Stomach (tissue), 9 donors: ENCODE data around the gene KHSRP. TPM values are rescaled to one million over a fixed set of nuclear protein-coding genes. Genes with fewer than 3 reads are reported as not detected.

Experiments
- DNase-seq, 2 donors: peaks; one replicate each; pipeline versions ENCODE4 v3.0.0 to v3.0.0-alpha.2; 2013 to 2019
- H3K27ac ChIP-seq, 5 donors: fragments of 200-600 bp in 4 of 5; sonication (generic) in 4 of 5; one replicate each; pipeline ENCODE4 v1.5.1; 2013 to 2019; ENCODE audit warnings: mild to moderate bottlenecking in 1 of 5, moderate library complexity in 1 of 5
- H3K27me3 ChIP-seq, 3 donors: fragments of 200-600 bp; sonication (generic); one replicate each; pipeline ENCODE4 v1.5.1; 2017 to 2019; ENCODE audit warnings: mixed run types in 1 of 3
- H3K36me3 ChIP-seq, 4 donors: fragments of 200-600 bp; sonication (generic); 1 replicate in 3 of 4; 2 replicates in 1 of 4; pipeline ENCODE4 v1.5.1; 2016 to 2019
- H3K4me1 ChIP-seq, 4 donors: fragments of 200-600 bp; sonication (generic); one replicate each; pipeline ENCODE4 v1.5.1; 2016 to 2019
- H3K4me3 ChIP-seq, 4 donors: fragments of 200-600 bp; sonication (generic) in 3 of 4; one replicate each; pipeline ENCODE4 v1.5.1; 2016 to 2019; ENCODE audit warnings: mild to moderate bottlenecking in 1 of 4
- H3K9me3 ChIP-seq, 4 donors: fragments of 200-600 bp; sonication (generic); one replicate each; pipeline ENCODE4 v1.5.1; 2016 to 2019
- EP300 ChIP-seq: sonication (generic); formaldehyde crosslinking; IDR thresholded peaks from one replicate; pipeline ENCODE4 v1.6.1; 2017; ENCODE audit warnings: antibody characterized with exemption
- POLR2A ChIP-seq, 4 donors: fragments of 450-650 bp; IDR thresholded peaks; one replicate each; pipeline ENCODE4 v1.6.1; 2016; ENCODE audit warnings: antibody characterized with exemption in 4 of 4, control low read depth in 2 of 4, mild to moderate bottlenecking in 1 of 4, moderate library complexity in 1 of 4
- POLR2AphosphoS5 ChIP-seq, 3 donors: sonication (generic); formaldehyde crosslinking; IDR thresholded peaks; one replicate each; pipeline ENCODE4 v1.6.1; 2016; ENCODE audit warnings: antibody characterized with exemption in 3 of 3
- WGBS, 5 donors: extraction: QIAGEN DNeasy Blood & Tissue Kit in 3 of 5; methylation state at CpG; one replicate each; pipeline versions ENCODE4 v1.1.5 to v1.1.7; 2013 to 2018; 5-methylcytosine and 5-hydroxymethylcytosine counted together
- intact Hi-C: fragments of 100-400 bp; cut with DNase I; formaldehyde crosslinking; loops from one replicate; pipeline ENCODE4 v1.15.1; 2023; ENCODE audit warnings: low total_unique reads
- polyA plus RNA-seq, 3 donors: library from polyadenylated mRNA; stranded (reverse); fragments of 200-250 nt; gene quantifications; one replicate each; pipeline ENCODE4 v1.2.3, GENCODE V29; 2013
- total RNA-seq, 5 donors: library from RNA; depleted of rRNA; stranded (reverse); fragments of >200 nt; gene quantifications; one replicate each; pipeline versions ENCODE4 v1.1.0 to v1.2.3, GENCODE V29; 2014 to 2016
- TF ChIP-seq, protein P1 (sequence below), 7 experiments: fragments of 450-650 bp in 4 of 7; fragments of 200-600 bp in 3 of 7; sonication (generic) in 3 of 7; IDR thresholded peaks; one replicate each; pipeline ENCODE4 v1.5.1; 2016 to 2019; ENCODE audit warnings: antibody characterized with exemption in 7 of 7, control low read depth in 2 of 7, mild to moderate bottlenecking in 1 of 7
- donor health status: healthy with polysubstance abuse.
- donor health status: Bipolar disorder and iron deficiency.
- donor health status: healthy.

The KHSRP gene
- total and polyA plus RNA-seq, 8 donors, result 49.1 to 130 (median 111) TPM

DNA sequence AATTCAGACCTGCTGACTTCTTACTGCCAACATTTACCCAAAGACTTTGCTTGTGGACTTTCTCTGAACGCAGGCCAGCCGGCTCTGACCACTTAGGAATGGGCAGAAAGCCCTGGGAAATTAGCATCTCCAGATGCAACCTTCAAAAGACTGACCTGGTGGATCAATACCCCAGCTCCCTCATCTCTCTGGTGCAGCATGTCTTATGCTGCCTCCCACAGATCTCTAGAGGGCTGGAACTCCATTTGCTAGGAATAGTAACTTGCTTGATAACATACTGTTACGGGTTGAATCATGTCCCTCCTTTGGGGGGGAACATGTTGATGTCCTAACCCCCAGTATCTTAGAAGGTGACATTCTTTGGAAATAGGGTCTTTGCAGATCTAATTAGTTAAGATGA lies 21.8 kb upstream of the KHSRP start:
- Histone ChIP-seq H3K27ac (no peak overlapping the region), H3K27me3 (no peaks in the 10 kb centered on the region), H3K4me1 (no peaks in the 10 kb centered on the region), H3K9me3 (peaks cover 0 to 7% (median 0%) of the 10 kb centered on the region in 4 donors), H3K36me3 (peaks cover 2 to 81% (median 42%) of the 10 kb centered on the region in 4 donors), H3K4me3 (no peak overlapping the region)
- WGBS, 5 donors, result 91 to 100% (median 96%) methylated on average over 3 of the region's 3 CpGs
- intact Hi-C loops, result no loop called here
- TF ChIP-seq, protein P1, sequence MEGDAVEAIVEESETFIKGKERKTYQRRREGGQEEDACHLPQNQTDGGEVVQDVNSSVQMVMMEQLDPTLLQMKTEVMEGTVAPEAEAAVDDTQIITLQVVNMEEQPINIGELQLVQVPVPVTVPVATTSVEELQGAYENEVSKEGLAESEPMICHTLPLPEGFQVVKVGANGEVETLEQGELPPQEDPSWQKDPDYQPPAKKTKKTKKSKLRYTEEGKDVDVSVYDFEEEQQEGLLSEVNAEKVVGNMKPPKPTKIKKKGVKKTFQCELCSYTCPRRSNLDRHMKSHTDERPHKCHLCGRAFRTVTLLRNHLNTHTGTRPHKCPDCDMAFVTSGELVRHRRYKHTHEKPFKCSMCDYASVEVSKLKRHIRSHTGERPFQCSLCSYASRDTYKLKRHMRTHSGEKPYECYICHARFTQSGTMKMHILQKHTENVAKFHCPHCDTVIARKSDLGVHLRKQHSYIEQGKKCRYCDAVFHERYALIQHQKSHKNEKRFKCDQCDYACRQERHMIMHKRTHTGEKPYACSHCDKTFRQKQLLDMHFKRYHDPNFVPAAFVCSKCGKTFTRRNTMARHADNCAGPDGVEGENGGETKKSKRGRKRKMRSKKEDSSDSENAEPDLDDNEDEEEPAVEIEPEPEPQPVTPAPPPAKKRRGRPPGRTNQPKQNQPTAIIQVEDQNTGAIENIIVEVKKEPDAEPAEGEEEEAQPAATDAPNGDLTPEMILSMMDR (IDR thresholded peaks at IDR 0.05), result no peak
- TF ChIP-seq POLR2A (IDR thresholded peaks at IDR 0.05) (no peak), EP300 (no peak)
- DNase-seq, result no peak

DNA sequence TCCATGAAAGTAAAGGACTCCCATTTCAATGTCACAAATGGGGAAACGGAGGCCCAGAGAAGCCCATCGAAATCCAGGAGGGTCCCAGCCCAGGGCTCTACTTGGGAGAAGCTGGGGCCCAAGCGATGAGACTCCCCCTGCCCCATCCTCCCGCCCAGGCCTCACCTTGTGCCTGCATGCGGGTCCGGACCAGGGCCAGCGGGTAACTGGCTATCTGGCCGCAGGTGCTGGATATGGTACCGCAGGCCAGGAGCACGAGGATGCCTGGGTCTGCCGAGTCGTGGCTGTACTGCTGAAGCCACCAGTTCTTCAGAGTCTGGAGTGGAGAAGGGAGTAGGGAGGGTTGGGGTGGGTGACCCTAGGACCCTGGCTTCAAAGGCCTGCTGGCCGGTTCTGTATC lies 19.4 kb upstream of the KHSRP start:
- Histone ChIP-seq H3K27ac (no peak overlapping the region), H3K9me3 (peaks cover 0 to 7% (median 0%) of the 10 kb centered on the region in 4 donors), H3K27me3 (no peaks in the 10 kb centered on the region), H3K4me1 (no peaks in the 10 kb centered on the region), H3K4me3 (no peak overlapping the region), H3K36me3 (peaks cover 2 to 69% (median 30%) of the 10 kb centered on the region in 4 donors)
- intact Hi-C loops, result no loop called here
- DNase-seq, result no peak
- no peak for TF ChIP-seq POLR2AphosphoS5 (IDR thresholded peaks at IDR 0.05)
- TF ChIP-seq, protein P1 (IDR thresholded peaks at IDR 0.05), result no peak
- TF ChIP-seq EP300, result no peak
- TF ChIP-seq POLR2A (IDR thresholded peaks at IDR 0.05), result no peak
- 88 to 97% (median 91%) methylated on average over 12 to 13 of the region's 13 CpGs for WGBS, 5 donors

DNA sequence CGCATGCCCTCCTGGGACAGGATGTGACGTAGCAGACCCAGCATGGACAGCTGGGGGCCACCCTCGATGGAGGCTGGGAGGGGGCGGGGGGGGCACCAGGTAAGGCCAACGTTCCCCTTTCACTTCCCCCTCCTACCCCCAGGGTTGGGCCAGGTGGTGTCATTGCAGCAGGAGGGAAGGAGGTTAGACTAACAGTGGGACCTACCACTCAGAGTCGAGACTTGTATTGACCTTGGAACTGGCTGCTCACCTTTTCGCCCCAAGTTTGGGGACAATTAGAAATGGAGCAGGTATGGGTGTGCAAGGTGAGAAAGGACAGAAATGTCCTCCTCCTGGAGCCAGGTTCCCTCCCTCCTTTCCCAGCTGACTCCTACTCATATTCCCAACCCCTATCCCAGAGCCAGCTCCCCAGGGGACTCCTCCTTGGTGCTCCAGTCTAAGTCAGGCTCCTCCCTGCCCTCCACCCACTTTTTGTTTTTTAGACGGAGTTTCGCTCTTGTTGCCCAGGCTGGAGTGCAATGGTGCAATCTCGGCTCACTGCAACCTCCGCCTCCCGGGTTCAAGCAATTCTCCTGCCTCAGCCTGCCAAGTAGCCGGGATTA lies 17.6 kb upstream of the KHSRP start:
- Histone ChIP-seq H3K4me3 (no peak overlapping the region), H3K4me1 (no peaks in the 10 kb centered on the region), H3K27ac (no peak overlapping the region), H3K9me3 (peaks cover 0 to 7% (median 0%) of the 10 kb centered on the region in 4 donors), H3K36me3 (peaks cover 2 to 58% (median 28%) of the 10 kb centered on the region in 4 donors), H3K27me3 (no peaks in the 10 kb centered on the region)
- 80 to 94% (median 87%) methylated on average over 9 to 13 of the region's 13 CpGs for WGBS, 5 donors
- no peak for TF ChIP-seq EP300
- no peak for TF ChIP-seq POLR2AphosphoS5 (IDR thresholded peaks at IDR 0.05)
- no peak for DNase-seq
- intact Hi-C loops, result no loop called here

DNA sequence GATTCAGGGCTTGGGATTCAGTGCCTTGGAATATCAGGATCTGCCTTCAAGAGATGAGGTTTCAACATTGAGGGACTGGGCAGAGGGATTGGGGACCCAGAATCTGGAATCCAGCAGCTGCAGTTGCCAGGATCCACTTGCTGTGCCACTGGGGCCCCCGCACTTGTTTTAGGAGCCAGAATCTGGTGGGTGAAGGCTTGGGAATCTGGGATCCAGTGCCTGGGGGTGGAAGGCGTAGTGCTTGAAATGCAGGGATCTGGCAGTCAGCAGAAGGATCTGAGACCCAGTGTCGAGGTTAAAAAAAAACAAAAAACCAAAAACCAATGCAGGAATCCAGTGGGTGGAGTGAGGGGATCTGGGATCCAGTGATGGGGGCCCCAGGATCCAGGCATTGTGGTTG lies 16.3 kb upstream of the KHSRP start:
- H3K27me3 ChIP-seq, result no peaks in the 10 kb centered on the region
- no peak for DNase-seq
- TF ChIP-seq POLR2A (IDR thresholded peaks at IDR 0.05) (no peak), EP300 (no peak), POLR2AphosphoS5 (IDR thresholded peaks at IDR 0.05) (no peak)
- TF ChIP-seq, protein P1 (IDR thresholded peaks at IDR 0.05), result no peak
- intact Hi-C loops, result no loop called here
- no peak overlapping the region for H3K27ac ChIP-seq
- no peaks in the 10 kb centered on the region for H3K9me3 ChIP-seq
- H3K36me3 ChIP-seq, result peaks cover 1 to 45% (median 19%) of the 10 kb centered on the region in 4 donors
- H3K4me1 ChIP-seq, result no peaks in the 10 kb centered on the region
- H3K4me3 ChIP-seq, result no peak overlapping the region
- WGBS, 5 donors, result 78 to 89% (median 86%) methylated on average over 3 of the region's 3 CpGs

DNA sequence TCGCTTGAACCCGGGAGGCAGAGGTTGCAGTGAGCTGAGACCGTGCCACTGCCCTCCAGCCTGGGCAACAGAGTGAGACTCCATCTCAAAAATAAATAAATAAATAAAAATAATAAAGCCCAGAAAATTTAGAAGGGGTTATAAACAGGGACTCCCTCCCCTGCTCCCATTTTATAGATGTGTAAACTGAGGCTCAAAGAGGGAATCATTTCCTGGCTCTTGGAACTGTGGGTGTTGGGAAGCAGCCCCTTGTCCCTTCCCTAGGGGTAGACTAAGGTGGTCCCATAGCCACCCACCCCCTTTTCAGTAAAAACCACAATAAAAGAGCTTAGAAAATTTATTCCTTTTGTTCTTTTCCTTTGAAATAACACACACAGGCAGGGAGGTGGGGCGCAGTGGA lies 15.1 kb upstream of the KHSRP start:
- TF ChIP-seq EP300 (no peak), POLR2AphosphoS5 (IDR thresholded peaks at IDR 0.05) (no peak), POLR2A (IDR thresholded peaks at IDR 0.05) (no peak)
- TF ChIP-seq, protein P1 (IDR thresholded peaks at IDR 0.05), result no peak
- no peaks in the 10 kb centered on the region for H3K9me3 ChIP-seq
- DNase-seq, result no peak
- WGBS, 5 donors, result 87 to 98% (median 92%) methylated on average over 3 to 4 of the region's 4 CpGs
- peaks cover 0 to 34% (median 9%) of the 10 kb centered on the region in 4 donors for H3K36me3 ChIP-seq
- no peaks in the 10 kb centered on the region for H3K27me3 ChIP-seq
- no peaks in the 10 kb centered on the region for H3K4me1 ChIP-seq
- H3K4me3 ChIP-seq, result no peak overlapping the region
- intact Hi-C loops, result no loop called here
- H3K27ac ChIP-seq, result no peak overlapping the region
